K562 (cell line): ENCODE results near the gene PRKAR1A. TPM values are rescaled to one million over a fixed set of nuclear protein-coding genes. Genes with fewer than 3 reads are reported as not detected.
A peak's percentile ranks its signal among the peaks of the same experiment; 100 is the strongest.

ENCODE experiments used
- BRD4 ChIP-seq: fragments of 200-600 bp; sonication (generic); IDR thresholded peaks from 2 replicates; pipeline ENCODE4 v1.6.1; 2017; ENCODE audit warnings: inconsistent platforms
- CBFA2T2 ChIP-seq: fragments of 450-650 bp; conservative IDR thresholded peaks from 2 replicates; pipeline ENCODE4 v1.6.1; 2017; ENCODE audit warnings: mild to moderate bottlenecking
- ELK3 ChIP-seq: fragments of 450-650 bp; formaldehyde crosslinking; IDR thresholded peaks from 2 replicates; pipeline ENCODE4 v1.4.0; 2020; ENCODE audit warnings: mild to moderate bottlenecking
- ERF ChIP-seq: fragments of 450-650 bp; formaldehyde crosslinking; IDR thresholded peaks from 2 replicates; pipeline ENCODE4 v1.4.0; 2020; ENCODE audit warnings: mild to moderate bottlenecking, mixed read lengths
- FOXK1 ChIP-seq: sonication (generic); formaldehyde crosslinking; IDR thresholded peaks from 2 replicates; pipeline ENCODE4 v1.8.0; 2022; ENCODE audit warnings: missing genetic modification reagents, mild to moderate bottlenecking, borderline replicate concordance
- GTF2A2 ChIP-seq: IDR thresholded peaks from 2 replicates; pipeline ENCODE4 v1.6.1; 2016; ENCODE audit warnings: mild to moderate bottlenecking, missing genetic modification characterization, missing compliant biosample characterization
- MAX ChIP-seq: sonication (generic); formaldehyde crosslinking; IDR thresholded peaks from 2 replicates; pipeline ENCODE4 v1.9.0; 2022; ENCODE audit warnings: mild to moderate bottlenecking, missing genetic modification reagents
- MTF1 ChIP-seq: fragments of 250-450 bp; sonication (Bioruptor Pico); IDR thresholded peaks from 2 replicates; pipeline ENCODE4 v1.9.0; 2021; ENCODE audit warnings: moderate library complexity, mild to moderate bottlenecking, inconsistent platforms, borderline replicate concordance
- NR2F6 ChIP-seq: fragments of 450-650 bp; formaldehyde crosslinking; IDR thresholded peaks from 2 replicates; pipeline ENCODE4 v1.4.0; 2020; ENCODE audit warnings: mild to moderate bottlenecking
- PATZ1 ChIP-seq: fragments of 250-450 bp; sonication (Bioruptor Pico); IDR thresholded peaks from 2 replicates; pipeline ENCODE4 v1.5.0; 2020; ENCODE audit warnings: mild to moderate bottlenecking, borderline replicate concordance
- POLR2H ChIP-seq: IDR thresholded peaks from 2 replicates; pipeline ENCODE4 v1.6.1; 2016; ENCODE audit warnings: missing genetic modification characterization, low read depth, mild to moderate bottlenecking, control low read depth, missing compliant biosample characterization, moderate library complexity
- TCF3 ChIP-seq: sonication (generic); formaldehyde crosslinking; IDR thresholded peaks from 2 replicates; pipeline ENCODE4 v1.4.0; 2020; ENCODE audit warnings: mild to moderate bottlenecking, missing genetic modification reagents
- ZFP36 ChIP-seq: fragments of 150-350 bp; IDR thresholded peaks from 2 replicates; pipeline ENCODE4 v1.6.1; 2018; ENCODE audit warnings: low read length, low read depth; ENCODE audit not compliant: partially characterized antibody
- ZNF717 ChIP-seq: fragments of 250-450 bp; sonication (Bioruptor Pico); IDR thresholded peaks from 2 replicates; pipeline ENCODE4 v1.5.0; 2021
- polyA plus RNA-seq, 8 experiments: library from polyadenylated mRNA; depleted of rRNA in 4 of 8; stranded (reverse) in 5 of 8; unstranded in 3 of 8; fragments of >200 nt; fragmentation: Nextera tagmentation in 2 of 8; fragmentation: Illumina TruSeq in 1 of 8; extraction: Ambion mirVana in 2 of 8; extraction: Trizol in 1 of 8; gene quantifications; 2 replicates each; pipeline versions ENCODE4 v1.2.1 to v1.2.3, GENCODE V29; 2011 to 2014; ENCODE audit warnings: inconsistent platforms in 1 of 8, missing spikeins in 1 of 8
- total RNA-seq, 7 experiments: library from RNA; depleted of rRNA in 6 of 7; stranded (reverse); fragments of >200 nt in 6 of 7; fragmentation: Illumina TruSeq in 2 of 7; extraction: Trizol in 2 of 7; gene quantifications; 2 replicates each; pipeline versions ENCODE4 v1.2.1 to v1.2.3, GENCODE V29; 2011 to 2021; ENCODE audit warnings: low replicate concordance in 1 of 7
- TF ChIP-seq, protein P1 (sequence below): fragments of 250-450 bp; sonication (Bioruptor Pico); IDR thresholded peaks from 2 replicates; pipeline ENCODE4 v1.5.0; 2022; ENCODE audit warnings: mild to moderate bottlenecking
- TF ChIP-seq, protein P2 (sequence below): fragments of 450-650 bp; IDR thresholded peaks from 2 replicates; pipeline ENCODE4 v1.6.1; 2016; ENCODE audit warnings: missing biosample characterization, missing genetic modification characterization
- TF ChIP-seq, protein P3 (sequence below): fragments of 450-650 bp; IDR thresholded peaks from 2 replicates; pipeline ENCODE4 v1.6.1; 2018; ENCODE audit not compliant: partially characterized antibody

The PRKAR1A gene
- total and polyA plus RNA-seq, 9 of the 15 experiments (the other 6 are each of a cell fraction or from before 2014, with no cell fraction given): 15.0 to 95.6 (median 67.5) TPM

DNA sequence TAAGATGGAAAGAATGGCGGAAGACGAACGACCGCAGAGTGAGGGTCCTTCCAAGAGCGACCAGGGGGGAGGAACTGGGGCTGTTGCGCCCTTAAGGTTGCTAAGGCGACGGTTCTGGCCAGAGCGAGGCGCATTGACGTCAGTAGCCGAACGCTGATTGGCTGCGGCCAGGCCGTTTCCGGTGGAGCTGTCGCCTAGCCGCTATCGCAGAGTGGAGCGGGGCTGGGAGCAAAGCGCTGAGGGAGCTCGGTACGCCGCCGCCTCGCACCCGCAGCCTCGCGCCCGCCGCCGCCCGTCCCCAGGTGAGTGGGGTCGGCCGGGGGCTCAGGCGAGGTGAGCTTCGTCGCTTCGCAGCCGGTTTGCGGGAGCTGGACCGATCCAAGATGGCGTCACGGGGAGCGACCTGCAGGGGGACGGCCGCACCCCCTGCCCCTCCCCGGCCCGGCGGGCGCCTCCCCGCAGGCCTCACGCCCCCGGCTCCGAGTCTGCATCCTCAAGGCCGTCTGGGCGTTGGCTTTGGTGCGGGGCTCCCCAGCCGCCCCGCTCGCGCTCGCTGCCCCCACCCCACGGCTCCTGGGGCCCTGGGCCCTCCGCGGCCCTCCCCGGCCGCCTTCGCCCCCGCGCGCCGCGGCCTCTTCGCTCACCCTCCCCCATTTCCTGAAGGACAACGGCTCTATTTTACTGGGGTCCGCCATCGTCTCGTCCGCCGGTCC lies at the start of gene PRKAR1A (continued):
- TF ChIP-seq GTF2A2 (tag) (no peak), CBFA2T2 (no peak), ELK3 (CRISPR knock-in tag) (no peak), ZFP36 (no peak), PATZ1 (CRISPR knock-in tag) (no peak), POLR2H (tag) (no peak), FOXK1 (CRISPR knock-in tag) (no peak), BRD4 (no peak), MAX (CRISPR knock-in tag) (no peak), MTF1 (CRISPR knock-in tag) (no peak), ZNF717 (no peak), ERF (CRISPR knock-in tag) (no peak), TCF3 (CRISPR knock-in tag) (peak; percentile 13; the same call in 1 of the 2 replicates), NR2F6 (CRISPR knock-in tag) (no peak)
- TF ChIP-seq, protein P1, sequence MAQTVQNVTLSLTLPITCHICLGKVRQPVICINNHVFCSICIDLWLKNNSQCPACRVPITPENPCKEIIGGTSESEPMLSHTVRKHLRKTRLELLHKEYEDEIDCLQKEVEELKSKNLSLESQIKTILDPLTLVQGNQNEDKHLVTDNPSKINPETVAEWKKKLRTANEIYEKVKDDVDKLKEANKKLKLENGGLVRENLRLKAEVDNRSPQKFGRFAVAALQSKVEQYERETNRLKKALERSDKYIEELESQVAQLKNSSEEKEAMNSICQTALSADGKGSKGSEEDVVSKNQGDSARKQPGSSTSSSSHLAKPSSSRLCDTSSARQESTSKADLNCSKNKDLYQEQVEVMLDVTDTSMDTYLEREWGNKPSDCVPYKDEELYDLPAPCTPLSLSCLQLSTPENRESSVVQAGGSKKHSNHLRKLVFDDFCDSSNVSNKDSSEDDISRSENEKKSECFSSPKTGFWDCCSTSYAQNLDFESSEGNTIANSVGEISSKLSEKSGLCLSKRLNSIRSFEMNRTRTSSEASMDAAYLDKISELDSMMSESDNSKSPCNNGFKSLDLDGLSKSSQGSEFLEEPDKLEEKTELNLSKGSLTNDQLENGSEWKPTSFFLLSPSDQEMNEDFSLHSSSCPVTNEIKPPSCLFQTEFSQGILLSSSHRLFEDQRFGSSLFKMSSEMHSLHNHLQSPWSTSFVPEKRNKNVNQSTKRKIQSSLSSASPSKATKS (CRISPR knock-in tag): no peak
- TF ChIP-seq, protein P2, sequence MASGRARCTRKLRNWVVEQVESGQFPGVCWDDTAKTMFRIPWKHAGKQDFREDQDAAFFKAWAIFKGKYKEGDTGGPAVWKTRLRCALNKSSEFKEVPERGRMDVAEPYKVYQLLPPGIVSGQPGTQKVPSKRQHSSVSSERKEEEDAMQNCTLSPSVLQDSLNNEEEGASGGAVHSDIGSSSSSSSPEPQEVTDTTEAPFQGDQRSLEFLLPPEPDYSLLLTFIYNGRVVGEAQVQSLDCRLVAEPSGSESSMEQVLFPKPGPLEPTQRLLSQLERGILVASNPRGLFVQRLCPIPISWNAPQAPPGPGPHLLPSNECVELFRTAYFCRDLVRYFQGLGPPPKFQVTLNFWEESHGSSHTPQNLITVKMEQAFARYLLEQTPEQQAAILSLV: no peak
- TF ChIP-seq, protein P3, sequence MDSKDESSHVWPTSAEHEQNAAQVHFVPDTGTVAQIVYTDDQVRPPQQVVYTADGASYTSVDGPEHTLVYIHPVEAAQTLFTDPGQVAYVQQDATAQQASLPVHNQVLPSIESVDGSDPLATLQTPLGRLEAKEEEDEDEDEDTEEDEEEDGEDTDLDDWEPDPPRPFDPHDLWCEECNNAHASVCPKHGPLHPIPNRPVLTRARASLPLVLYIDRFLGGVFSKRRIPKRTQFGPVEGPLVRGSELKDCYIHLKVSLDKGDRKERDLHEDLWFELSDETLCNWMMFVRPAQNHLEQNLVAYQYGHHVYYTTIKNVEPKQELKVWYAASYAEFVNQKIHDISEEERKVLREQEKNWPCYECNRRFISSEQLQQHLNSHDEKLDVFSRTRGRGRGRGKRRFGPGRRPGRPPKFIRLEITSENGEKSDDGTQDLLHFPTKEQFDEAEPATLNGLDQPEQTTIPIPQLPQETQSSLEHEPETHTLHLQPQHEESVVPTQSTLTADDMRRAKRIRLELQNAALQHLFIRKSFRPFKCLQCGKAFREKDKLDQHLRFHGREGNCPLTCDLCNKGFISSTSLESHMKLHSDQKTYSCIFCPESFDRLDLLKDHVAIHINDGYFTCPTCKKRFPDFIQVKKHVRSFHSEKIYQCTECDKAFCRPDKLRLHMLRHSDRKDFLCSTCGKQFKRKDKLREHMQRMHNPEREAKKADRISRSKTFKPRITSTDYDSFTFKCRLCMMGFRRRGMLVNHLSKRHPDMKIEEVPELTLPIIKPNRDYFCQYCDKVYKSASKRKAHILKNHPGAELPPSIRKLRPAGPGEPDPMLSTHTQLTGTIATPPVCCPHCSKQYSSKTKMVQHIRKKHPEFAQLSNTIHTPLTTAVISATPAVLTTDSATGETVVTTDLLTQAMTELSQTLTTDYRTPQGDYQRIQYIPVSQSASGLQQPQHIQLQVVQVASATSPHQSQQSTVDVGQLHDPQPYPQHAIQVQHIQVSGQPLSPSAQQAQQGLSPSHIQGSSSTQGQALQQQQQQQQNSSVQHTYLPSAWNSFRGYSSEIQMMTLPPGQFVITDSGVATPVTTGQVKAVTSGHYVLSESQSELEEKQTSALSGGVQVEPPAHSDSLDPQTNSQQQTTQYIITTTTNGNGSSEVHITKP: no peak
